Esophagus (tissue), 2 donors: ENCODE results near the gene GPR62. TPM values are rescaled to one million over a fixed set of nuclear protein-coding genes. Genes with fewer than 3 reads are reported as not detected.
A peak's percentile ranks its signal among the peaks of the same experiment; 100 is the strongest.

Experiments
- H3K27ac ChIP-seq, 2 donors: one replicate each; pipeline ENCODE4 v1.5.1; 2013; ENCODE audit warnings: low read depth in 2 of 2, mild to moderate bottlenecking in 2 of 2, inconsistent platforms in 1 of 2, low read length in 1 of 2, moderate library complexity in 1 of 2
- H3K27me3 ChIP-seq, 2 donors: one replicate each; pipeline ENCODE4 v1.6.1; 2013; ENCODE audit warnings: low read length in 2 of 2, control low read depth in 1 of 2, mild to moderate bottlenecking in 1 of 2; ENCODE audit not compliant: insufficient read depth in 2 of 2, control insufficient read depth in 1 of 2
- H3K36me3 ChIP-seq, 2 donors: one replicate each; pipeline ENCODE4 v1.6.1; 2013; ENCODE audit warnings: low read length in 1 of 2; ENCODE audit not compliant: control insufficient read depth in 2 of 2, insufficient read depth in 2 of 2
- H3K4me1 ChIP-seq, 2 donors: one replicate each; pipeline ENCODE4 v1.6.1; 2013; ENCODE audit warnings: low read length in 1 of 2; ENCODE audit not compliant: control insufficient read depth in 2 of 2, insufficient read depth in 2 of 2
- H3K4me3 ChIP-seq, 2 donors: one replicate each; pipeline ENCODE4 v1.5.1; 2013; ENCODE audit warnings: low read length in 2 of 2, mild to moderate bottlenecking in 2 of 2, low read depth in 1 of 2, moderate library complexity in 1 of 2
- H3K9me3 ChIP-seq, 2 donors: one replicate each; pipeline ENCODE4 v1.6.1; 2013; ENCODE audit warnings: mild to moderate bottlenecking in 2 of 2, low read depth in 1 of 2, low read length in 1 of 2, moderate library complexity in 1 of 2; ENCODE audit not compliant: control insufficient read depth in 2 of 2, insufficient read depth in 1 of 2
- WGBS, 2 donors: extraction: QIAGEN DNeasy Blood & Tissue Kit; methylation state at CpG; one replicate each; pipeline ENCODE4 v1.1.7; 2013; 5-methylcytosine and 5-hydroxymethylcytosine counted together
- polyA plus RNA-seq, 2 donors: library from polyadenylated mRNA; stranded (reverse); fragments of 200-250 nt; gene quantifications; one replicate each; pipeline ENCODE4 v1.2.3, GENCODE V29; 2013
- donor health status: healthy with polysubstance abuse.
- donor health status: Bipolar disorder and iron deficiency.

Gene GPR62
- polyA plus RNA-seq, 2 donors = 0.05 to 0.06 TPM

DNA sequence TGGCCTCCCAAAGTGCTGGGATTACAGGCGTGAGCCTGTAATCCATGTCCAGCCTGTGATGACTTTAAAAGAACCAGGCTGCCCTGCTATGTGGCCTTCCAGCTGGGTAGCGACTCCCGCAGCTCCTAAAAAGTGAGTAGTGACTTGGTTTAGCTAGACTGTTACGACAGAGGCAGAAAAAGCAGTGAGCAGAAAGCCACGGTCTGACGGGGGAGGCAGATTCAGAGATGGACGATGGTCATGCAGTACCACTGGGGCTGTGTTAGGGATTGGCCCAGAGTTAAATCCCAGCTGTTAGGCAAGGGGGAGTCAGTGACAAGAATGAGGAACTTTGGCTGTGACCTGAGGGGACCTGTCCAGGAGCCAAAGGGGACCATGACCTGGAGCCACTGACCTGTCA, 43.6 kb downstream of the GPR62 start:
- Histone ChIP-seq H3K9me3 (no peaks in the 10 kb centered on the region), H3K4me3 (no peak overlapping the region), H3K4me1 (peaks cover 0 to 10% of the 10 kb centered on the region in 2 donors), H3K27ac (no peak overlapping the region), H3K27me3 (no peaks in the 10 kb centered on the region), H3K36me3 (peaks cover 9 to 10% of the 10 kb centered on the region in 2 donors)
- WGBS, 2 donors = 74 to 78% methylated on average over 7 of the region's 7 CpGs

DNA sequence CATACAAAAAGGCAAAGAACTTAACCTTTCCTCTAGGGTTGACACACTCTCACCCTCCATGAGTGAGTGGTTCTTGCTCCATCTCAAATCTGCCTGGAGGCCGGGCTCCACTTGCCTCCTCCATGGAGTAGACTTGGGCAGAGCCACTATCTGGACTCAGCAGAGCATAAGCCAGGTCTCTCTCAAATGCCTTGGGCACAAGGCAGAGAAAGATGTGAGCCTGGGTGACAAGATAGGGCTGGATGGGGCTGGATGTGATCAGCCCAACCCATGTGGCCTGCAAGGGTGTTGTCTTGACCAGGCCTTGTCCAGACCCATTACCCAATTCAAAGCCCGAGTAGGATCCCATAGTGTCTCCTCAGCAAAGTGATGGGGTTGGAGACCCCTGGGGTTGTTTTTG, 44.7 kb downstream of the GPR62 start:
- Histone ChIP-seq H3K36me3 (peaks cover 0 to under 1% of the 10 kb centered on the region in 2 donors), H3K9me3 (no peaks in the 10 kb centered on the region), H3K4me3 (no peak overlapping the region), H3K27me3 (no peaks in the 10 kb centered on the region), H3K4me1 (peaks cover 0 to 12% of the 10 kb centered on the region in 2 donors), H3K27ac (no peak overlapping the region)
- 88 to 90% methylated on average over 2 of the region's 2 CpGs for WGBS, 2 donors

DNA sequence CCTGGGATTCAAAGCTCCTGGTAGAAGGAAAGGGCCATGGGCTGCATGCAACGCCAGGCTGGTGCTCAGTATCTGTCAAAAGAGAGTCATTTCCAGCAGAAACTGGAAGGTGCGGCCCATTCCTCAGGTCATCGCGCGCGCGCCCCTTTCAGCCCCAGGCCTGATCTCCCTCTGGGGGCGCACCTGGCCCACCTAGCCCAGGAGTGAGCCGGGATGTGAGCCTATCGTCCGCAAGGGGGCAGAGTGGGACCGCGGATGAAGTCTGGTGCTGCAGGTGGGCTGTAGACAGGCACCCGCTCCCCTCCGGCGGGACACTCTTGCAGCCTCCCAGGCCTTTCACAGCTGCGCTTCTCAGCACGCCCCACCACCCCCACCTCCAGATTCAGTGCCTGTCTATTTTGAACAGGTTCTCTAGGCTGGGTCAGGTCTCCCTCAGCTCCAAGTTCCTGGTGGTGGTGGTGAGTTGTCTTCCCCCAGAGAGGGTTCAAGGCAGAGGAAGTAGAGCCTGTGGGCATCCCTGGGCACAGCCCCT, 46.3 kb downstream of the GPR62 start:
- Histone ChIP-seq H3K27ac (no peak overlapping the region), H3K36me3 (no peaks in the 10 kb centered on the region), H3K4me3 (no peak overlapping the region), H3K27me3 (no peaks in the 10 kb centered on the region), H3K4me1 (peaks cover 3 to 25% of the 10 kb centered on the region in 2 donors), H3K9me3 (no peaks in the 10 kb centered on the region)
- 0 to 2% methylated on average over 18 of the region's 18 CpGs for WGBS, 2 donors

GRCh38 chr3:52002748-52003147, 47.6 kb downstream of the GPR62 start:
- WGBS, 2 donors = 76 to 80% methylated on average over 6 of the region's 6 CpGs

GRCh38 chr3:52004163-52004787, 49.1 kb downstream of the GPR62 start:
- peaks cover 3 to 25% of the 10 kb centered on the region in 2 donors for H3K4me1 ChIP-seq
- 56 to 61% methylated on average over 16 of the region's 16 CpGs for whole genome bisulfite sequencing, 2 donors
- no peak overlapping the region for H3K4me3 ChIP-seq
- H3K9me3 ChIP-seq = no peaks in the 10 kb centered on the region
- H3K27me3 ChIP-seq = no peaks in the 10 kb centered on the region
- H3K27ac ChIP-seq = peak overlapping the region in 1 of 2 donors; percentile 23
- no peaks in the 10 kb centered on the region for H3K36me3 ChIP-seq

More at GRCh38 chr3:52002748-52003147, 47.6 kb downstream of the GPR62 start:
- H3K27ac ChIP-seq = no peak overlapping the region
- no peaks in the 10 kb centered on the region for H3K27me3 ChIP-seq
- no peaks in the 10 kb centered on the region for H3K36me3 ChIP-seq
- peaks cover 3 to 25% of the 10 kb centered on the region in 2 donors for H3K4me1 ChIP-seq
- no peaks in the 10 kb centered on the region for H3K9me3 ChIP-seq
- H3K4me3 ChIP-seq = no peak overlapping the region

DNA sequence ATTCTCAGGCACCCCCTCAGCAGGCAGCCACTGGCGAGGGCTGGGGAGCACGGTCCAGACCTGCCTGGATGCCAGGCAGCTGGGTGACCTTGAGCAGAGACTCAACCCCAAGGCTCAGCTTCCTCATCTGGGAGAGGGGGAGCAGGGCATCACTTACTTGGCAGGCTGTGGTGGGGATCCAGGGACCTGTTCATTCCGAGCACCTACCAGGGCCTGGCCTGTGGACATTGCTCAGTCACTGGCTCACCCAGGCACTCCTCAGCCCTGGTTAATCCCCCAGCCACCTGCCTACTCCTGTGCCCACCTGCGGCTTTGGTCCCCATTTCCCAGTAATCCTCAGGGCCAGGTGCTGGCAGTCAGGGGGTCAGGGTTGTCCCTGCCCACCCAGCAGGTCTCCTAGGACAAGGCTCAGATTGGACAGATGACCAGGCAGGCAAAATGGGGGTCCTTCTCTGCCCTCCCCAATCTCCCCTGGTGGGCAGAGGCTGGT, 49.8 kb downstream of the GPR62 start:
- Histone ChIP-seq H3K9me3 (no peaks in the 10 kb centered on the region), H3K4me3 (no peak overlapping the region), H3K36me3 (no peaks in the 10 kb centered on the region), H3K27me3 (no peaks in the 10 kb centered on the region), H3K4me1 (peaks cover 3 to 25% of the 10 kb centered on the region in 2 donors), H3K27ac (peak overlapping the region in 1 of 2 donors; percentile 23)
- 79 to 82% methylated on average over 3 to 4 of the region's 4 CpGs for WGBS, 2 donors

GRCh38 chr3:52005571-52005986, 50.4 kb downstream of the GPR62 start:
- WGBS, 2 donors = 9 to 11% methylated on average over 15 of the region's 15 CpGs
- no peaks in the 10 kb centered on the region for H3K36me3 ChIP-seq
- no peak overlapping the region for H3K27ac ChIP-seq
- peaks cover 3 to 25% of the 10 kb centered on the region in 2 donors for H3K4me1 ChIP-seq
- H3K4me3 ChIP-seq = no peak overlapping the region
- no peaks in the 10 kb centered on the region for H3K27me3 ChIP-seq
- H3K9me3 ChIP-seq = no peaks in the 10 kb centered on the region

DNA sequence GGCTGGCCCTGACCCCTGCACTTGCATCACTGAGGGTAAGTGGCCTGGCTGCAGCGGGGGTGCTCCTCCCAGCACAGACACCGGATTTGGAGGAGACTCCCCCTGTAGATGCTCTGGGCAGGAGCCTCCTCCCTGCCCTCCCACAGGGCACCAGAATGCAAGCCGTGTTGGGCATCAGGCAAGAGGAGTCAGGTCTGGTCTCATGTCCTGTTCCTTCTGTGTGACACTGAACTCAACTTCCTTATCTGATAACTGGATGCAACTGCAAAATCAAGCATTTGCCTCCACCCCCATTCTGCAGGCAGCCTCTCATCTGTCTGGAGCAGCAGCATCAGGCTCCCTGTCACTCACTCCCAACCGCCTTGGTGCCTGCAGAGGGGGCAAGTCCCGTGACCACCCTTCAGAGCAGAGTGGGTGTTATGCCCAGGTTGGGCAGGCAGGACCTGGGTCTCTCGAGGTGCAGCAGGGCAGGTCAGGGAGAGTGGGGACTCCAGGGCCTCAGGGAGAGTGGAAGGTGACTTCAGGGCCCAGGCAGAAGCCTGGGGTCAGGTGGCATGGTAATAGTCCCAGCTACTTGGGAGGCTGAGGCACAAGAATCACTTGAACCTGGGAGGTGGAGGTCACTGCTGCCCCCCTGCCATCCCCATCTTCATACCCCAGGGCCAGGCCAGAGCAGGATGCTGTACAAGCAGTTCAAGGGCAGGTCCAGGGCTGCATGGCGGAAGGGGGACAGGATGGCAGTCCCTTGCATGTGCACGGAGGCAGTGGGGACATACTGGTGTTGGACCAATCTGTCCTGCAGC, 51.0 kb downstream of the GPR62 start:
- H3K36me3 ChIP-seq = no peaks in the 10 kb centered on the region
- H3K27me3 ChIP-seq = no peaks in the 10 kb centered on the region
- H3K27ac ChIP-seq = no peak overlapping the region
- 58 to 61% methylated on average over 8 of the region's 8 CpGs for WGBS, 2 donors
- H3K9me3 ChIP-seq = no peaks in the 10 kb centered on the region
- H3K4me3 ChIP-seq = no peak overlapping the region
- peaks cover 3 to 25% of the 10 kb centered on the region in 2 donors for H3K4me1 ChIP-seq

- H3K4me1 ChIP-seq = peaks cover 3 to 21% of the 10 kb centered on the region in 2 donors
- 88 to 92% methylated on average over 6 of the region's 6 CpGs for WGBS, 2 donors
- H3K27me3 ChIP-seq = no peaks in the 10 kb centered on the region
- H3K27ac ChIP-seq = no peak overlapping the region
- no peaks in the 10 kb centered on the region for H3K9me3 ChIP-seq
- no peaks in the 10 kb centered on the region for H3K36me3 ChIP-seq
- H3K4me3 ChIP-seq = no peak overlapping the region
These were observed 51.6 kb downstream of the GPR62 start for GRCh38 chr3:52006820-52007133.
